ENCODE data around the gene BABAM2. TPM values are rescaled to one million over a fixed set of nuclear protein-coding genes. Genes with fewer than 3 reads are reported as not detected.

The BABAM2 gene
- total and polyA plus RNA-seq, 7 donors, result 22.9 to 52.3 (median 25.2) TPM

GRCh38 chr2:28380219-28380618 is 489.7 kb downstream of the BABAM2 start:
- intact Hi-C loops (cut with DNase I), result no loop called here
- 78 to 82% methylated on average over 6 of the region's 6 CpGs for WGBS, 2 donors

GRCh38 chr2:28381225-28382180 is 491.0 kb downstream of the BABAM2 start:
- Histone ChIP-seq H3K36me3 (no peaks in the 10 kb centered on the region), H3K9me3 (no peaks in the 10 kb centered on the region), H3K4me3 (no peak overlapping the region), H3K27me3 (no peaks in the 10 kb centered on the region), H3K4me1 (no peaks in the 10 kb centered on the region), H3K27ac (no peak overlapping the region)
- intact Hi-C loops (cut with DNase I), result no loop called here
- 29 to 67% methylated on average over 12 of the region's 12 CpGs for WGBS, 2 donors
- DNase-seq, result no peak
- TF ChIP-seq, protein P1, sequence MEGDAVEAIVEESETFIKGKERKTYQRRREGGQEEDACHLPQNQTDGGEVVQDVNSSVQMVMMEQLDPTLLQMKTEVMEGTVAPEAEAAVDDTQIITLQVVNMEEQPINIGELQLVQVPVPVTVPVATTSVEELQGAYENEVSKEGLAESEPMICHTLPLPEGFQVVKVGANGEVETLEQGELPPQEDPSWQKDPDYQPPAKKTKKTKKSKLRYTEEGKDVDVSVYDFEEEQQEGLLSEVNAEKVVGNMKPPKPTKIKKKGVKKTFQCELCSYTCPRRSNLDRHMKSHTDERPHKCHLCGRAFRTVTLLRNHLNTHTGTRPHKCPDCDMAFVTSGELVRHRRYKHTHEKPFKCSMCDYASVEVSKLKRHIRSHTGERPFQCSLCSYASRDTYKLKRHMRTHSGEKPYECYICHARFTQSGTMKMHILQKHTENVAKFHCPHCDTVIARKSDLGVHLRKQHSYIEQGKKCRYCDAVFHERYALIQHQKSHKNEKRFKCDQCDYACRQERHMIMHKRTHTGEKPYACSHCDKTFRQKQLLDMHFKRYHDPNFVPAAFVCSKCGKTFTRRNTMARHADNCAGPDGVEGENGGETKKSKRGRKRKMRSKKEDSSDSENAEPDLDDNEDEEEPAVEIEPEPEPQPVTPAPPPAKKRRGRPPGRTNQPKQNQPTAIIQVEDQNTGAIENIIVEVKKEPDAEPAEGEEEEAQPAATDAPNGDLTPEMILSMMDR (IDR thresholded peaks at IDR 0.05), result no peak
- no peak for TF ChIP-seq POLR2AphosphoS5 (IDR thresholded peaks at IDR 0.05)
- no peak for TF ChIP-seq EP300 (IDR thresholded peaks at IDR 0.05)
- TF ChIP-seq POLR2A (IDR thresholded peaks at IDR 0.05), result no peak

More at GRCh38 chr2:28380219-28380618, 489.7 kb downstream of the BABAM2 start:
- Histone ChIP-seq H3K4me1 (no peaks in the 10 kb centered on the region), H3K9me3 (no peaks in the 10 kb centered on the region), H3K4me3 (no peak overlapping the region), H3K27ac (no peak overlapping the region), H3K36me3 (no peaks in the 10 kb centered on the region), H3K27me3 (no peaks in the 10 kb centered on the region)
- TF ChIP-seq POLR2A (IDR thresholded peaks at IDR 0.05) (no peak), EP300 (IDR thresholded peaks at IDR 0.05) (no peak), POLR2AphosphoS5 (IDR thresholded peaks at IDR 0.05) (no peak)
- TF ChIP-seq, protein P1 (IDR thresholded peaks at IDR 0.05), result no peak
- DNase-seq, result no peak

DNA sequence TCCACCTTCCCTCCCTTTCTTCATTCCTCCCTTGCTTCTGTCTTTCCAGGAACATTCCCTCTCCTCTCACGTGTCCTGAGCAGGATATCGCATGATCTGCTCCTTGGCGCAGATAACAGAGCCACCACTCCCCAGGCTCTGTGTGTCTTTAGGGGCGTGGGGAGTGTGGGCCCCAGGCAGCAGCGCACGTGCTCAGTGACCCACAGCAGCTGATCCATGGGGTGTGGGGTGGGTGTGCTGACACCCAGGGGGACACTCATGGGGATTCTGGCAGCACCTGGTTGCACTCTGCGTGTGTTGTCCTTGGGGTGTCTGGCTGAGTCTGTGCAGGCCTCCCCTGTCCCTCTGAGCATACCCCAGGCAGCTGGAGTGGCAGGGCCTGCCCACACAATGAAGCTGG is 492.2 kb downstream of the BABAM2 start:
- H3K4me1 ChIP-seq, result peaks cover 0 to 5% (median 0%) of the 10 kb centered on the region in 4 donors
- intact Hi-C loops (cut with DNase I), result no loop called here
- no peak overlapping the region for H3K27ac ChIP-seq
- H3K9me3 ChIP-seq, result no peaks in the 10 kb centered on the region
- 38 to 74% methylated on average over 7 of the region's 7 CpGs for WGBS, 2 donors
- H3K36me3 ChIP-seq, result no peaks in the 10 kb centered on the region
- H3K27me3 ChIP-seq, result no peaks in the 10 kb centered on the region
- no peak overlapping the region for H3K4me3 ChIP-seq
- TF ChIP-seq, protein P1 (IDR thresholded peaks at IDR 0.05), result no peak
- TF ChIP-seq POLR2A (IDR thresholded peaks at IDR 0.05), result no peak
- no peak for TF ChIP-seq POLR2AphosphoS5 (IDR thresholded peaks at IDR 0.05)
- no peak for TF ChIP-seq EP300 (IDR thresholded peaks at IDR 0.05)
- DNase-seq, result no peak

DNA sequence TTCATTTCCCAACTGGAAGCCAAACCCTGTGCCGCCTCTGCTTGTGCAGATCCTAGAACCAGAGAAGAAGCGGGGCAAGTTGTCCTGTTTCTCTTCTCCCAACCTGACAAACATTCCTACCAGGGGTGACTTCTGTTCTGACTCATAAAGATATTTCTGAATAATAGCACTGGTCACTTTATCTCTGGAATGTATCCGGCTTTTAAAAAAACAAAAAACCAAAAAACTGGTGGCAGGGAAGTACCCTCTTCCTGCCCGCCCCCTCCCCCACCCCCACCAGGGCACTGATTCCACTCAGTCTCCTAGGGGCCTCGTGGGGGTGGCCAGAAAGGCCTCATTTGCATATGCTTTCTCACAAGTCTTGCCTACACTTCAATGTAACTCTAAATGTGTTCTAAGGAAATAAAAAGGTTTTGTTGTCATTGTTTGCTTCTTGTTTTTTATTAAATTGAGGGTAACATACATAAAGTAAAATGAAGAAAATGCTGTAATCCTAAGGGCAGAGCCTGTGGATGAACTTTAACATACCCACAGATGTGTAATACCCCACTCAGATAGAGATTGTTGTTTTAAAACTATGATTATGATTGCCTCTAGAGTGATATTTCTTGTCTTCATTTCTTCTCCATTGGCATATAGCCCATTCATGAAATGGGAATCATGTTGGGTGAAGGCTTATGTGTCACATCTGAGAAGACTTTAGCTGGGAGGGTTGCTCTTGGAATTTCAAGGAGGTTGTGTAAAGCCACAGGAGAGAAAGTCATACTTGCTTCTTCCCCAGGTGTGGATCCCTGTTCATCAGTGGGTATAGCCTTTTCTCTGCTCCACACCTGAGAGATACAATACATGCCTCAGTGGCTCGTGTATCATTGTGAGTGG is 496.8 kb downstream of the BABAM2 start:
- intact Hi-C loops (cut with DNase I), result loop anchor here (2.0 kb wide), 1 partner anchor 31 kb away; no protein-coding TSS in a partner anchor
- TF ChIP-seq, protein P1 (IDR thresholded peaks at IDR 0.05), result no peak
- TF ChIP-seq POLR2AphosphoS5 (IDR thresholded peaks at IDR 0.05) (no peak), POLR2A (IDR thresholded peaks at IDR 0.05) (no peak), EP300 (IDR thresholded peaks at IDR 0.05) (no peak)
- Histone ChIP-seq H3K27me3 (no peaks in the 10 kb centered on the region), H3K36me3 (no peaks in the 10 kb centered on the region), H3K4me3 (no peak overlapping the region), H3K4me1 (peaks cover 0 to 25% (median 12%) of the 10 kb centered on the region in 4 donors), H3K9me3 (no peaks in the 10 kb centered on the region), H3K27ac (peak overlapping the region in 2 of 4 donors; percentile 22 to 100)
- WGBS, 2 donors, result 69 to 83% methylated on average over 6 of the region's 6 CpGs
- DNase-seq, result no peak

Small RNA genes lying within 50 kb of the gene (small RNA-seq; reads per million reads assigned to genes)
- gene MIR4263, result 0 reads per million in 3 donors
- 0 reads per million in 3 donors for gene RF02271

Other genes starting within 250 kb of the BABAM2 start
- gene SUPT7L, start 227.1 kb upstream of the BABAM2 start, total RNA-seq, result 10 to 100 TPM; 19.0 to 27.1 (median 22.5) TPM
- 10 to 100 TPM in 1 of 3 donors, 1 to 10 TPM in 2; 7.2 to 22.8 (median 8.4) TPM for gene SUPT7L, start 227.1 kb upstream of the BABAM2 start, polyA plus RNA-seq
- gene SLC4A1AP, start 226.8 kb upstream of the BABAM2 start, total RNA-seq, result 10 to 100 TPM; 16.0 to 21.4 (median 18.6) TPM
- 10 to 100 TPM; 10.2 to 15.7 (median 11.3) TPM for gene SLC4A1AP, start 226.8 kb upstream of the BABAM2 start, polyA plus RNA-seq
- 100 to 1,000 TPM; 178 to 324 (median 239) TPM for gene MRPL33, start 119.0 kb upstream of the BABAM2 start, total RNA-seq
- 100 to 1,000 TPM; 110 to 208 (median 152) TPM for gene MRPL33, start 119.0 kb upstream of the BABAM2 start, polyA plus RNA-seq
- gene RBKS, start 342 bp upstream of the BABAM2 start, total RNA-seq, result 1 to 10 TPM in 3 of 4 donors, under 1 TPM in 1; 0.55 to 3.1 (median 1.9) TPM
- gene RBKS, start 342 bp upstream of the BABAM2 start, polyA plus RNA-seq, result 10 to 100 TPM in 2 of 3 donors, 1 to 10 TPM in 1; 5.1 to 28.0 (median 13.2) TPM

All from sigmoid colon (tissue), 7 donors.